Epithelial cell of esophagus (primary cell): ENCODE measurements around the gene MITD1.
A peak's percentile ranks its signal among the peaks of the same experiment; 100 is the strongest.
"Not testable (repeated sequence)": the region's sequence is repeated elsewhere in the genome, so short reads cannot be mapped to it uniquely, and the experiment has no call there.

ENCODE experiments used
- DNase-seq: peaks from one replicate; pipeline ENCODE4 v3.0.0; 2010; ENCODE audit warnings: low read depth
- H3K4me3 ChIP-seq: 2 replicates; pipeline ENCODE4 v1.5.1; 2011; ENCODE audit warnings: mild to moderate bottlenecking, low read length, control low read depth
- CTCF ChIP-seq: IDR thresholded peaks from 2 replicates; pipeline ENCODE4 v1.5.1; 2011; ENCODE audit warnings: low read depth, mild to moderate bottlenecking, low read length, control low read depth, inconsistent platforms; ENCODE audit not compliant: insufficient read depth; ENCODE audit errors: missing control alignments

MITD1 gene

GRCh38 chr2:99198103-99198841 lies 17.4 kb upstream of the MITD1 start:
- peak; percentile 76 for DNase-seq
- H3K4me3 ChIP-seq, result no peak overlapping the region
- no peak for TF ChIP-seq CTCF

GRCh38 chr2:99192364-99192763 lies 11.5 kb upstream of the MITD1 start:
- DNase-seq, H3K4me3 ChIP-seq: not testable (repeated sequence)

- no peak overlapping the region for H3K4me3 ChIP-seq
- DNase-seq, result no peak
- no peak for TF ChIP-seq CTCF
Observed at GRCh38 chr2:99190548-99190947, 9.7 kb upstream of the MITD1 start.

- no peak for TF ChIP-seq CTCF
- H3K4me3 ChIP-seq, result no peak overlapping the region
- no peak for DNase-seq
Observed at GRCh38 chr2:99188357-99188756, 7.5 kb upstream of the MITD1 start.

- H3K4me3 ChIP-seq, result no peak overlapping the region
- DNase-seq, result no peak
- no peak for TF ChIP-seq CTCF
Observed at GRCh38 chr2:99187011-99187410, 6.2 kb upstream of the MITD1 start.

GRCh38 chr2:99184811-99185210 lies 4.0 kb upstream of the MITD1 start:
- no peak overlapping the region for H3K4me3 ChIP-seq
- no peak for TF ChIP-seq CTCF
- DNase-seq, result no peak

GRCh38 chr2:99183025-99183424 lies 2.2 kb upstream of the MITD1 start:
- no peak for TF ChIP-seq CTCF
- H3K4me3 ChIP-seq, result no peak overlapping the region
- DNase-seq, result no peak
